HG02885 (cell line): ENCODE data around the gene ACCS.
A peak's percentile ranks its signal among the peaks of the same experiment; 100 is the strongest.

Source experiments
- ATAC-seq: cut with Tn5 transposase; IDR thresholded peaks from one replicate; pipeline ENCODE4 v1.9.1; 2021; ENCODE audit warnings: mild to moderate bottlenecking; ENCODE audit not compliant: unreplicated experiment, poor library complexity

ACCS gene

DNA sequence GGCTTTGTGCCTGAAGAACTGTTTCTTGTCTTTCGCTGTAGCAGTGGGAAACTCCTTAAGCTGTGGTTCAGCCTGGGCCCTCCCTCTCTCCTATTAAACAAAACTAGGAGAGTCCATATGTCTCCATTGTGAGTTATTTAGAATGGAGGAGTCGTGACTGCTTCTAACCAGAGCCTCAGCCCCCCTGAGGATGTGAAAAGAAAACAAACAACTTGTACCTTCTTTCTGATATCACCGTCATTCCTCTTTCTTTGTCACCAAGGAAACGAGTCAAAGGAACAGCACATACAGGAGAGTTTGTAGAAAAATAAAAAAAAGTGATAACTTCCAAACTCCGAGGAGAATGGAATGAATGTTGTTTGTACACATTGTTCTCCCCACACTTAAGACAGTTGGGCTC, 17.8 kb downstream of the ACCS start:
- no peak for ATAC-seq

DNA sequence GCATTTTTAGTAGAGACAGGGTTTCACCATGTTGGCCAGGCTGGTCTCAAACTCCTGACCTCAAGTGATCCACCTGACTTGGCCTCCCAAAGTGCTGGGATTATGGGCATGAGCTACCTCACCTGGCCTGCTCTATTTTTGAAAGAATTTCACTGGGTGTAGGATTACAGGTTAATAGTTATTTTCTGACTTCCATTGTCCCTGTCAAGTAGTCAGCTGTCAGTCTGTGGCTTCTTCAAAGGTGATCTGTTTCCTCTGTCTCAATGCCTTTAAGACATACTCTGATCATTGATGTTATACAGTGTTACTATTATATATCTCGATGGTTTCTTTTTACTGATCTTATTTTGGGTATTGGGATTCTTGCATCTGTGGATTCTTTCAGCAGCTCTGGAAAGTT, 19.3 kb downstream of the ACCS start:
- no peak for ATAC-seq

DNA sequence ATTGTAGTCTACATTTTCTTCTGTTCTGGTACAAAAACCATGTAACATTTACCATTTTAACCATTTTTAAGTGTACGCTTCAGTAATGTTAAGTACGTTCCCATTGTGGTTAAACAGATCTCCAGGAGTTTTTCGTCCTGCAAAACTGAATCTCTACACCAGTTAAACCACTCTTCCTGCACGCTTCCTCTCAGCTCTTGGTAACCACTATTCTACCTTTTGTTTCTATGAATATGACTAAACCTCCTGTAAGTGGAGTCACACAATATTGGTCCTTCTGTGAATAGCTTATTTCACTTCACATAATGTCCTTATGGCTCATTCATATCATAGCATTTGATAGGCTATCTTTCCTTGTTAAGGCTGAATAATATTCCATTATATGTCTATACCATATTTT, 22.3 kb downstream of the ACCS start:
- no peak for ATAC-seq

DNA sequence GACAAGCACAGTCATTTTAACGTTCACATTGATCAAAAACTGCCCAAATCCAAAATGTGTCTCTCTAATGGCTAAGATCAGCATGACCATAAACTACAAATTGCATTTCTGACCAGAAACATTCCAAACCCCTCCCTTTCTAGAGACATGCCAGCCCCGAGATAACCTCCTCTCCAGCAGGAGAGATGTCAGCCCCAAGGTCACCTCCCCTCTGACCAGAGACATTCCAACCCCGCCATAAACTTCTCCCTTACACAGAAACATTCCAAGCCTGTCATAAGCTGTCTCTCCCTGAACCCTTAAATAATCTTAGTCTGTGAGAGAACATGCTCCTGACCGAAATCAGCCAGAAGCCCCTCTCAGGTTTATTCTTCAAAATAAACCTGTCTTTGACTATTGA, 22.8 kb downstream of the ACCS start:
- ATAC-seq = no peak

DNA sequence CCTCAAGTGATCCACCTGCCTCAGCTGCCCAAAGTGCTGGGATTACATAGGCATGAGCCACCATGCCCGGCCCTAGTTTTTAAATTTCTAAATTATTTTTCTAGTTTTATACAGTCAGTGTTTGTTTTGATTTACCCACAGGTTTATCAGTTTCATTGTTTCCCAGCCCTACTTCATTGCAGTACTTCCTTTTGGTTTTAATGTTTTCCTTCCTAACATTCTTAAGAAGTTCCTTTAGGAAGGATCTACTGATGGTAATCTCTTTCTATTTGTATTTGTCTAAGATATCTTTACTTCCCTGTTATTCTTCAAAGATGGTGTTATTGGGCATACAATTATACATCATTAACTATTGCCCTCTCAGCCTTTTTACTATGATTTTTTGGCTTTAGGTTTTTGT, 24.5 kb downstream of the ACCS start:
- ATAC-seq = no peak

DNA sequence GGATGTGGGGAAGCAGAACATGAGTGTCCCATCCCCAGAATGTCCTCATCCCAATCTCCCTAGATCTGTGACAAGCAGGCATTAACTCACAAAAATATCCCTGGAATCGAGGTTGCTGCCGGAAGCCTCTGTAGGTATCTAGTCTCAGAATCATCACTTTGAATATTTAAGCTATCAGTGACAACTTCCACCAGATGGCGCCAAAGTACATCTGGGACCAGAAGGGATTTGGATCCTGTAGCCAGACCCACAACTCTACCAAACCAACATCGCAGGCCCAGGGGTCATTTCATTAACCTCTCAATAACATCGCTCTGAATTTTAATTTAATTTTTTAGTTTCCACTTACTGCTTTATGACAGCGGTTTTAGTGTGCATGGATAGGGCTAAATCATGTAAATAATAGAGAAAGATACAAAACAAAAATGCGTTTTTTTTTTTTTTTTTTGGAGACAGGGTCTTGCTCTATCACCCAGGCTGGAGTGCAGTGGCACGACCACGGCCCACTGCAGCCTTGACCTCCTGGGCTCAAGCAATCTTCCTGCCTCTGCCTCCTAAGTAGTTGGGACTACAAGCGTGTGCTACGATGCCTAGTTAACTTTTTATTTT, 28.3 kb downstream of the ACCS start:
- ATAC-seq = peak; percentile 41

DNA sequence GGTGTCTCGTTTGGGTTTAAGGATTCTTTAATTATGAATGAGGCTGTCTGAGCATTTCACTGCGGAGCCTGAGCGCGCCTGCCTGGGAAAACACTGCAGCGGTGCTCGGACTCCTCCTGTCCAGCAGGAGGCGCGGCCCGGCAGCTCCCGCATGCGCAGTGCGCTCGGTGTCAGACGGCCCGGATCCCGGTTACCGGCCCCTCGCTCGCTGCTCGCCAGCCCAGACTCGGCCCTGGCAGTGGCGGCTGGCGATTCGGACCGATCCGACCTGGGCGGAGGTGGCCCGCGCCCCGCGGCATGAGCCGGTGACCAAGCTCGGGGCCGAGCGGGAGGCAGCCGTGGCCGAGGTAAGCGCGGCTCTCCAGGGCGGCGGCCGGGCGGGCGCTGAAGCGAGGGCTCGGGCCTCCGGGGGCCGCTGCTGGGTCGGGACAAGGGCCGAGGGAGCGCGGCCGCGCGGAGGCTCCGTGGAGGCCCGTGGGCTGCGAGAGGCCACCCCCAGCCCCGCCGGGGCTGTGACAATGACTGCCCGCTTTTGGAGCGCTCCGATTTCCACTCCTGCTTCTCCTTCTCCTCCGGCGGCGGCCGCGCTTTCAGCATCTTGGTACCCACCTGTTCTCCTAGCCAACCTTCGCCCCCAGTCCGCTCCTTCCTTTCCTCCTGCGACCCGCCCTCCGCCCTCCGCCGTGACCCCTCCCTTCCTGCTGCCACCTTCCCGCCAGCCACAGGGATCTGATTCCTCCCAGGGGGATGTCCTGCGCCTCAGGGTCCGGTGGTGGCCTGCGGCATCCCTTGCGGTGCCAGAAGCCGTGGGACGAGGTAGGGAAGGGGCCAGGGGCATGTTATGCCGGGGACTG, 29.7 kb downstream of the ACCS start, which contains the start of gene EXT2:
EXT2 (plus strand) TSS at position 173 of the 854 bp plus-strand sequence. CDS start 12,035 bp downstream, outside the sequence.
- peak; percentile 96 for ATAC-seq

DNA sequence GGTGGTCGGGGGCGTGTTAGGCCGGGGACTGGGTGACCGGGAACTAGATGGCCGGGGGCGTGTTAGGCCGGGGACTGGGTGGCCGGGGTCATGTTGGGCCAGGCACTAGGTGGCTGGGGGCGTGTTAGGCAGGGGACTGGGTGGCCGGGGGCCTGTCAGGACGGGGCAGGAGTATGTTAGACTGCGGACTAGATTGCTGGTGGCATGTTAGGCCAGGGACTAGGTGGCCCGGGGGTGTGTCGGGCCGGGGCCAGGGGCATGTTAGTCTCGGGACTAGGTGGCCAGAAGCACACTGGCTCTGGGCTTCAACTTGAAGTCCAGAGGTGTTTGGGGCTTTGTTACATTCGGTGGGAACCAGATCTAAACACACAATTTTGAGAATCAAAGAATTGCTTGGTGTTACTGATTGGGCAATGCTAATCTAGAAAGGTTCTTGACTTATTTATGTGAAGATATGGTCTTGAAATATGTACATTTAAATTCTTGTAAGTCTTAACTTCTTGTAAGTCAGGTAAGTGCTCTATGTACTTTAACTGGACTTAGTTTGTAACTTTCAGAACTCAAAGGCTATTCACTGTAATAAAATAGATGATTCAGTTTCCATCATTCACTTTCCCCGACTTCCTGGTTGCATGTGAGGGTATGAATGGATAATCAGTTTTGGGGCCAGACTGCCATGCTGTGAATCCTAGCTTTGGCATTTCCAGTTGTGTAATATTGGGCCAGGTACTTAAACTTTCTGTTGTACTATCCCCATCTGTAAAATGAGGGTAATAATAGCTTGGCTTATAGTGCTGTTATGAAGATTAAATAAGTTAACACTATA, 30.5 kb downstream of the ACCS start:
- peak; percentile 1 for ATAC-seq

DNA sequence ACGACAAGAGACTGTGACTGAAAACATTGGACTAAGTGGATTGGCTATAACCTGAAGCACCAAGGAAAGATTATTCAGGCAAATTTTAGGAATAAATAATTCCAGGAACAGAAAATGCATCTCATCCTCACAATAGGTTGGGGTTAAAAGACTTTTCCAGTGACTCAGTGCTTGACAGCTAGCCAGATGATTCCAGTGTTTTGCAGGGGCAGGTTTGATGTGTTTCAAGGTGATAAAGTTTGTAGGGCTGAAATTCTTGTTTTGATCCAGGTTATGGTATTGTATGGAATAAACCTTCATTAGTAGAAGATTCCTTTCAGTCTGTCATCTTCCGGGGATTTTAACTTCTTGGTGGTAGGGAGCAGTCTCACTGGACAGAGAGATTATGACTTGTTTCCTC, 31.8 kb downstream of the ACCS start:
- ATAC-seq = no peak

DNA sequence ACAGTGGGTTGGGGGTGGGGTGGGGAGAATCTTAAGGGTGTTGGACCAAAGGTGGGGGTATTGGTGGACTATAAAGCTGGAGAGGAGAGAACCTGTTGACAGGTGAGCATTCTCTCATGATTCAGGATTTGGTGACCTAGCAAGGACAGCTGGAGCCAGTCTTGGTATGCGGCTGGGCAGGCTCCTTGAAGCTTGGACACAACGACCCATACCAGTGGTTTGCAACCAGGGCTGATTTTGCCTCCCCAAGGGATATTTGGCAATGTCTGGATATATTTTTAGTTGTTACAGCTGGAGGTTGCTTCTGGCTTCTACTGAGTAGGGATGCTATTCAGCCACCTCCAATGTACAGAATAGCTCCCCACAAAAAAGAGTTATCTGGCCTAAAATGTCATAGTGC, 35.0 kb downstream of the ACCS start:
- no peak for ATAC-seq

DNA sequence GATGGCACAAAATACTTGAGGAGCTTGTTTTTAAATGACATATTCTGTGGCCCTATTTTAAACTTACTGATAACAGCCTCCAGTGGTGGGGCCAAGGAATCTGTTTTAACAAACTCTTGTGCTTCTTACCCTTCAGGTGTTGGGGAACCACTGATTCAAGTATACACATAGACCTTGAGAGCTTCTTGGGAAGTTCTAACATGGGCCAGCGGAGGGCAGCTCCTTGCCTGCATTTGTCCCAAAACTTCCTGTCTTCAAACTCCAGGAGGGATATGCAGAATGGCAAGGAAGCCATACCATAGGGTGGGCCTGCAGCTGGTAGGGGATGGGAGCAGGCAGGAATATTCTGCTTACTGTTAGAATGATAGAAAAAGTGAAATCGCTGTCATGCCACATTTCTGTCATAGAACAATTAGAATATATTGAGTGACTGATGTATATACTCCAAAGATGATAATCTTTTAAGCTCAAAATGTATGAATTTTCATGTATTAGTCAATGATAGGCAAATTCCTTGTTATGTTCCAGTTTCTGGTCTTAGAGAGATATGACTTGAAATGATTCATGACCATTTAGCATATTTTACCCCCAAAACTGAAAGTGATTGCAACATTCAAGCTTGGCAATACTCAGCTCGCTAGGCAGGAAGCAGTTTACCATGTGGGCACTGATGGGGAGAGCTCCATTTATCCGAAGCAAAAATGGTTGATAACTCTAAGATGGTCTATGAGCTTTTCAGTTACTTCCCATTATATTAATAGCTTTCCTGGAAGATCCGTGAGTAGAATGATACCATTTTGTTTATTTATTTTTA, 38.6 kb downstream of the ACCS start:
- ATAC-seq = no peak

DNA sequence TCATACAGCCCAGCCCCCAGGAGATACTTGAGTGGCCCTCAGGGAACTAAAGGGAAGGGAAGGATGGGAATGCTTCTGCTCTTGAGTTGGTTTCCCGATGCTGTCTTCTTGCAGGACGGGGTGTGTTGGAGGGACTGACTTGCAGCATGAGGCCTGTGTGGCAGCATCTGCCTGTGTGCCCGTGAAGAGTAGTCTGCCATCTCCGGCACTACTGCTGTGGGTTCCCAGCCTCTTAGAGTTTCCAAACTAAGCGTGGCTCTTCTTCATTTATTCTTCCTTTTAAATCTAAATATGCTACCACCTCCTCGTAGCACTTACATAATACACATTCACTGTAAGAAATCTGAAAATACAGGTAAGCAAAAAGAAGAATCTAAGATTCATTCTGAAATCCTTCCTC, 42.2 kb downstream of the ACCS start:
- ATAC-seq = no peak

DNA sequence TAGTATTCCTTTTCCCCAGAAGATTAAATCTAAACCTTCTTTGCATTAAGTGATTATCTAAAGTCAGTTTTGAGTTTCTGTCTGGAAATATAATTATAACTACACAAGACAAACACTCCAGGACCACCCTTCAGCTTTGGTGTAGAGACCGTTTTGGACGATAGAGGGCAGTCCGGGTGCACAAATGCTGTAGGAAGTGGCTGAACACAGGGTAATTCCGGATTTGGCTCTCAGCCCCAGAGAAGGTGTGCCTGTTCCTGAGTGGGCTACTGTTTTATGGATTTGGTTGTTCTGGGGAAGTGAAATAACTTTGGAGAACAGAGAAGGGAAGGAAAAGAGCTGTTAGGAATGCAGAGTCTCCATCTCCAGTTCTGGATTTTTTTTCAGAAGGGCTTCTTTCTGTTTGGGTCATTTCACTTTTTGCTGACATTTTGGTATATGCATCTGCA, 44.2 kb downstream of the ACCS start:
- peak; percentile 89 for ATAC-seq

DNA sequence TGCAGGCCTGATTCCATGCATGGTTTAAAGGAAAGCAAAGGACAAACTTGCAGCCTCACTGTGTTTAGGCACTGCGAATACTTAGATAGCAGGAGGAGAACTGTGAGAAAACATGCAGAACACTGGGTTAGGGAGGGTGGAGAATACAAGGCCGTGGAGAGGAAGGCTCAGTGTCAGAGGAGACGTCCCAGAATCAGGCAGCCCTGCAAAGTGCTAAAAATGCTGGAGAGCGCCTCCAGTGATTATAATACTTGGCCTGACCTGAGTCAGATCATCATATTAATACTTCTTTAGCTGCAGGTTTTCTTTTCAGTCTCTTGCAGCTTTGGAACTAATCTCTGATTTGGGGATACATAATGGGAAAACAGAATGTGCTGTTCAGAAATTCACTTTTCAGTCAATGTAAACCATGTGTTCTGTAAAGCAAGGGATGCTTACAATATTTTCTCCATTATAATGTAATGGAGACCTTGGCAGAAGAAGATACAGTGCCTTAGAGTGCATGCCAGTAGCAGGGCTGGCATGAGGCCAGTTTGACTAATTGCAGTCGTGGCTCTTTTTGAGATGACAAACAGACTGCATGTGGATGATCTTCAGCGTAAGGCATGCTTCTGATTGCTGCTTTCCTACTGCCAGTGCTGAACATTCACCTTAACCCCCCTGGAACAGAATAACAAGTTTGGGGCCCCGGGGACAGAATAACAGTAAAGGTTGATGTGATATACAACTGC, 46.2 kb downstream of the ACCS start:
- peak; percentile 6 for ATAC-seq

DNA sequence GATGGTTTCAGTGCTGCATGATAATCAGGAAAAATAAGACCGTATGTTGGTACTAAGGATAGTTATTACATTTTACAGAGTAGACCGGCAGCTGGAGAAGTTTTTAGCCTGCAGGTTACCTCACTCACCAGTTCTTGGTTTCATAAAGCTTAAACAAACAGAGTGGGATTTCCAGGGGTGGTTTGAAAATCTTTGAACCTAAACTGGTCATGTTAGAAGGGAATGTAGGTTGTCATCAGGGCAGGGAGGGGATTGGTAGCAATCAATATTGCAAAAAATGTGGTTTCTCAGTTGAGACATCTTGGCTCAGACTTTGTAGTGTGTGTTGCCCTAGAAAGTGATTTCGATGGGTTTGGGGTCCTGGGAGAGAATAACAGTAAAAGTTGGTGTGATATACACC, 46.9 kb downstream of the ACCS start:
- peak; percentile 58 for ATAC-seq

DNA sequence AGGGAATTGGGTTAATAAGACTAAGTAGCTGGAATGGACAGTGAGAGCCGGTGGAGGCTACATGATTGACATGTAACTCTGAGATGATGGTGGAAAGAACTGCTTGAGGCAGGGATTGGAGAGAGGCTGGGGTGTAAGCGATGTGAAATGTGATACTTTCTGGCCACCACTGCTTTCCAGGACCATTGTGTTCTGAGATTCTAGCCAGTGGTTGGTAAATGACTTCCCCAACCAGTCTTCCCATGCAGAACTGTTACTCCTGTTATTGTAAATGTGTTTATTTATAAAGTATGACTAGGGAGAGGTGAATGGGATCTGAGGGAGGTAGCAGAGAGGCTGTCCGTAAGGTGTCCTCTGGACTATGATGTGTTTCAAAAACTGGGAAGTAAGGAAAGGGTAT, 47.5 kb downstream of the ACCS start:
- ATAC-seq = no peak

DNA sequence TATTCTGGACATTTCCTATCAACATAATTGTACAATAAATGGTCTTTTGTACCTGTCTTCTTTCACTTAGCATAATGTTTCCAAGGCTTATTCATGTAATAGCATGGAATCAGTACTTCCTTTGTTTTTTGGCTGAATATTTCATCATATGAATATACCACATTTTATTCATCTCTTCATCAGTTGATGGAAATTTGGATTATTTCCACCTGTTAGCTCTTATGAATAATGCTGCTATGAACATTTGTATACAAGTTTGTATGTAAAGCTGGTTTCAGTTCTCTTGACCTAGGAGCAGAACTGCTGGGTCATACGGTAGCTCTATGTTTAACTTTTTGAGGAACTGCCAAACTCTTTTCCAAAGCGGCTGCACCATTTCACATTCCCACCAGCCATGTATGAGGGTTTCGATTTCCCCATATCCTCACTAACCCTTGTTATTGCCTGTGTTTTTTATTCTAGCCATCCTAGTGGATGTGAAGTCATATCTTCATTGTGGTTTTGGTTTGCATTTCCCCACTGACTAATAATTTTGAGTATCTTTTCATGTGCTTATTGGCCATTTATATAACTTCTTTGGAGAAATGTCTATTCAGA, 50.3 kb downstream of the ACCS start:
- no peak for ATAC-seq

DNA sequence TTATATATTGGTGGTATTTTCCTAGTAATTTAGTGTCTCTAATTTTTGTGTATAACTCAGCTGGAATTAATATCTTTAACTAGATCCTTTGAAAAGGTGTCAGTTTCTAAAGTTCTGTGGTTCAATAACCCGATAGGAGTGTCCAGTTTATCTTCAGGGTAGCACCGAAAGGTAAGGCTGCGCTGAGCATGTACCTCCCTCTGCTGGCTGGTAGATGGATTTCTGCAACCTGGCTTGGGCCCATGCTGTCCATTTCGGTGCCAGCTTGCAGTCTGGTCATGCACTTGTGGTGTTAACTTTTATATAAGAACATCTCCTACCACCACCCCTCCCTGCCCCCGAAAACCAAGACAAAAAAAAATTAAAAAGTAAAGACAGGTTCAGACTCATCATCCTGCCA, 54.1 kb downstream of the ACCS start:
- no peak for ATAC-seq

DNA sequence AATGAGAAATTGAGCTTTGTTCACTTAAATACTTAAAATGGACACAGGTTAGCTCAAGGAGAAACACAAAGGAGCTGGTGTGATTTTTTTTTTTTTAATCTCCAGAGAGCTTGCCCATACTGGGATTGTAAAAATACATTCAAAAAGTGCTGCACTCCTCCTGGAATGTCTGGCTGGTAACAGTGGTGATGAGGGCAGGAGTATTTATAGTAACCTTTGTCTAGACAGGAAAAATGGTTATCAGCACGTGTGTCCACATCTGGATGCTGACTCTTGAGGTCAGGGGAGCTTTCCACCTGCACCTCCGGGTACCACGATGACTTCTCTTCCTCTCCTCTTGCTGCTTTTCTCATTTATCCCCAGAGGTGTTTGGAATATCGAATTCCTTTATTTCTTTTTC, 59.5 kb downstream of the ACCS start:
- ATAC-seq = no peak
